Neural cell (in vitro differentiated cells): ENCODE results near the gene PNPLA6.

Experiments used
- CTCF ChIP-seq: fragments of 450-650 bp; IDR thresholded peaks from 2 replicates; pipeline ENCODE4 v1.5.1; 2014; ENCODE audit warnings: antibody characterized with exemption, mild to moderate bottlenecking, moderate library complexity; ENCODE audit not compliant: poor library complexity, severe bottlenecking
- EZH2 ChIP-seq: fragments of 200-600, 300-800 bp; shearing (Covaris generic), sonication (generic); IDR thresholded peaks from 2 replicates; pipeline ENCODE4 v1.6.1; 2014; ENCODE audit warnings: antibody characterized with exemption, low read length, borderline replicate concordance, mild to moderate bottlenecking; ENCODE audit not compliant: insufficient read depth, poor library complexity, severe bottlenecking
- POLR2AphosphoS5 ChIP-seq: IDR thresholded peaks from 2 replicates; pipeline ENCODE4 v1.6.1; 2012
- RAD21 ChIP-seq: fragments of 450-650 bp; conservative IDR thresholded peaks from 2 replicates; pipeline ENCODE4 v1.6.1; 2014; ENCODE audit warnings: antibody characterized with exemption, mild to moderate bottlenecking, moderate library complexity
- SMC3 ChIP-seq: fragments of 450-650 bp; conservative IDR thresholded peaks from 2 replicates; pipeline ENCODE4 v1.6.1; 2014; ENCODE audit warnings: antibody characterized with exemption, mild to moderate bottlenecking, moderate library complexity; ENCODE audit not compliant: poor library complexity

- TF ChIP-seq CTCF (no peak), EZH2 (no peak), RAD21 (no peak), POLR2AphosphoS5 (no peak), SMC3 (no peak)
These were observed 21.3 kb downstream of the PNPLA6 start for GRCh38 chr19:7556696-7557315.
